Endothelial cell of umbilical vein (primary cell): ENCODE results near the gene WNT2.

Experiments
- EZH2 ChIP-seq: IDR thresholded peaks from 2 replicates; pipeline ENCODE4 v1.6.1; 2012; ENCODE audit warnings: borderline replicate concordance, low read depth, mild to moderate bottlenecking, moderate library complexity, low read length, inconsistent platforms; ENCODE audit not compliant: severe bottlenecking
- MYC ChIP-seq: IDR thresholded peaks from one replicate; pipeline ENCODE4 v1.6.1; 2011; ENCODE audit warnings: mild to moderate bottlenecking, low read depth, low read length
- POLR2A ChIP-seq: IDR thresholded peaks from 2 replicates; pipeline ENCODE4 v1.6.1; 2012; ENCODE audit warnings: low read depth, mild to moderate bottlenecking, control low read depth, low read length
- POLR2AphosphoS5 ChIP-seq: IDR thresholded peaks from 2 replicates; pipeline ENCODE4 v1.6.1; 2012; ENCODE audit warnings: low read depth, mild to moderate bottlenecking, control low read depth, low read length, moderate library complexity; ENCODE audit not compliant: insufficient read depth
- TF ChIP-seq, protein P1 (sequence below), 2 donors: IDR thresholded peaks; 1 replicate in 1 of 2; 2 replicates in 1 of 2; pipeline ENCODE4 v1.5.1; 2011; ENCODE audit warnings: low read length in 2 of 2, mild to moderate bottlenecking in 2 of 2, moderate library complexity in 2 of 2, control low read depth in 1 of 2, inconsistent platforms in 1 of 2, low read depth in 1 of 2; ENCODE audit not compliant: insufficient read depth in 1 of 2; ENCODE audit errors: extremely low read depth in 1 of 2
- TF ChIP-seq, protein P2 (sequence below): IDR thresholded peaks from 2 replicates; pipeline ENCODE4 v1.6.1; 2011; ENCODE audit not compliant: insufficient read depth, insufficient read length

DNA sequence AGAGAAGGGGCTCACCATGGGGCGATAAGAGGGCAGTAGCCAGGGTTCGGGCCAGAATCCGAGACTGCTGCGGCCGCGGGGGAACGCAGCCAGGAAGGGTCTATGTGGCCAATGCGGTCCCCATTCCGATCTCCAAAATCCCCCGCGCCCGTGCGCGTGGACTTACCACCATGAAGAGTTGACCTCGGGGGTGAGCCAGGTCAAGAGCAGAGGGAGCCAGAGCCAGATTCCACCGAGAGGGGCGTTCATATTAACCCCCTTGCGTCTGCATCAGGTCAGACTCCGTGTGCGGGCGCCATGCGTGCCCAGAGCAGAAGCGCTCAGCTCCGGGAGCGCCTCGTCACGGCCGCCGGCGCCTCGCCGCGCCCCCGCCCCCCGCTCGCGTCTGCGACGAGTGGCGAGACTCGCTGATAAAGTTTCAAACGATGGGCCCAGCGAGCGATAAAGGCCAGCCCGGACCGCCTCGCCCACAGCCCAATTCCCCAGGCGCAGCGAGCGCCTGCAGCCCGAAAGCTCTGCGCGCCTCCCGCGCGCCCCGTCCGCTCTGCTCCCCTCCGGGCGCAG, at the start of gene WNT2:
- TF ChIP-seq, protein P1, sequence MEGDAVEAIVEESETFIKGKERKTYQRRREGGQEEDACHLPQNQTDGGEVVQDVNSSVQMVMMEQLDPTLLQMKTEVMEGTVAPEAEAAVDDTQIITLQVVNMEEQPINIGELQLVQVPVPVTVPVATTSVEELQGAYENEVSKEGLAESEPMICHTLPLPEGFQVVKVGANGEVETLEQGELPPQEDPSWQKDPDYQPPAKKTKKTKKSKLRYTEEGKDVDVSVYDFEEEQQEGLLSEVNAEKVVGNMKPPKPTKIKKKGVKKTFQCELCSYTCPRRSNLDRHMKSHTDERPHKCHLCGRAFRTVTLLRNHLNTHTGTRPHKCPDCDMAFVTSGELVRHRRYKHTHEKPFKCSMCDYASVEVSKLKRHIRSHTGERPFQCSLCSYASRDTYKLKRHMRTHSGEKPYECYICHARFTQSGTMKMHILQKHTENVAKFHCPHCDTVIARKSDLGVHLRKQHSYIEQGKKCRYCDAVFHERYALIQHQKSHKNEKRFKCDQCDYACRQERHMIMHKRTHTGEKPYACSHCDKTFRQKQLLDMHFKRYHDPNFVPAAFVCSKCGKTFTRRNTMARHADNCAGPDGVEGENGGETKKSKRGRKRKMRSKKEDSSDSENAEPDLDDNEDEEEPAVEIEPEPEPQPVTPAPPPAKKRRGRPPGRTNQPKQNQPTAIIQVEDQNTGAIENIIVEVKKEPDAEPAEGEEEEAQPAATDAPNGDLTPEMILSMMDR (IDR thresholded peaks at IDR 0.05; ENCODE audit: extremely low read depth in 1 of 2, insufficient read depth in 1 of 2, low read depth in 1 of 2, low read length in 2 of 2): no peak
- TF ChIP-seq, protein P2, sequence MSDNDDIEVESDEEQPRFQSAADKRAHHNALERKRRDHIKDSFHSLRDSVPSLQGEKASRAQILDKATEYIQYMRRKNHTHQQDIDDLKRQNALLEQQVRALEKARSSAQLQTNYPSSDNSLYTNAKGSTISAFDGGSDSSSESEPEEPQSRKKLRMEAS: no peak
- TF ChIP-seq POLR2A: no peak
- peak; percentile 91 for TF ChIP-seq EZH2
- no peak for TF ChIP-seq POLR2AphosphoS5
- TF ChIP-seq MYC: no peak
